Subcutaneous adipose tissue (tissue), 4 donors: ENCODE results near the gene TPD52L1. TPM values are rescaled to one million over a fixed set of nuclear protein-coding genes. Genes with fewer than 3 reads are reported as not detected.

Source experiments
- CTCF ChIP-seq: fragments of 450-650 bp; IDR thresholded peaks from one replicate; pipeline ENCODE4 v1.5.1; 2016; ENCODE audit warnings: low read depth, mild to moderate bottlenecking, control low read depth, antibody characterized with exemption, moderate library complexity
- total RNA-seq, 4 donors: library from RNA; depleted of rRNA; stranded (reverse); fragments of >200 nt; gene quantifications; one replicate each; pipeline ENCODE4 v1.1.0, GENCODE V29; 2016

TPD52L1 gene
- total RNA-seq, 4 donors from 2014 or later: 18.7 to 70.6 (median 33.4) TPM

- no peak for TF ChIP-seq CTCF
Observed at GRCh38 chr6:125208625-125209249, 55.2 kb downstream of the TPD52L1 start.

GRCh38 chr6:125210667-125211066 lies 57.1 kb downstream of the TPD52L1 start:
- TF ChIP-seq CTCF: no peak

- TF ChIP-seq CTCF: no peak
Observed at GRCh38 chr6:125211352-125211751, 57.8 kb downstream of the TPD52L1 start.

GRCh38 chr6:125212377-125212776 lies 58.8 kb downstream of the TPD52L1 start:
- no peak for TF ChIP-seq CTCF

GRCh38 chr6:125213939-125214338 lies 60.4 kb downstream of the TPD52L1 start:
- no peak for TF ChIP-seq CTCF

GRCh38 chr6:125215252-125215819 lies 61.8 kb downstream of the TPD52L1 start:
- TF ChIP-seq CTCF: no peak

GRCh38 chr6:125216015-125216414 lies 62.4 kb downstream of the TPD52L1 start:
- TF ChIP-seq CTCF: no peak
